RWPE1 (cell line): ENCODE data around the gene APOL3.
"Not testable (repeated sequence)": the region's sequence is repeated elsewhere in the genome, so short reads cannot be mapped to it uniquely, and the experiment has no call there.

ENCODE experiments used
- CTCF ChIA-PET: fragments of 350-600 bp; sonication (Branson Sonifier 250); formaldehyde crosslinking; extraction: SDS; loops from one replicate; lab custom pipeline; 2021; lab: Yijun Ruan, JAX
- POLR2A ChIA-PET: fragments of 400-600 bp; formaldehyde crosslinking; extraction: SDS; loops from one replicate; lab custom pipeline; 2020; ENCODE audit warnings: antibody characterized with exemption; ENCODE audit not compliant: low non-redundant PET; lab: Yijun Ruan, JAX
- DNase-seq: peaks from one replicate; pipeline ENCODE4 v3.0.0; 2012; ENCODE audit warnings: low spot score
- H3K27ac ChIP-seq: fragments of 450-650 bp; 2 replicates; pipeline ENCODE4 v1.5.1; 2017
- TF ChIP-seq, protein P1 (sequence below): fragments of 450-650 bp; conservative IDR thresholded peaks from 2 replicates; pipeline ENCODE4 v1.5.1; 2017; ENCODE audit warnings: low read depth, mild to moderate bottlenecking

Gene APOL3

DNA sequence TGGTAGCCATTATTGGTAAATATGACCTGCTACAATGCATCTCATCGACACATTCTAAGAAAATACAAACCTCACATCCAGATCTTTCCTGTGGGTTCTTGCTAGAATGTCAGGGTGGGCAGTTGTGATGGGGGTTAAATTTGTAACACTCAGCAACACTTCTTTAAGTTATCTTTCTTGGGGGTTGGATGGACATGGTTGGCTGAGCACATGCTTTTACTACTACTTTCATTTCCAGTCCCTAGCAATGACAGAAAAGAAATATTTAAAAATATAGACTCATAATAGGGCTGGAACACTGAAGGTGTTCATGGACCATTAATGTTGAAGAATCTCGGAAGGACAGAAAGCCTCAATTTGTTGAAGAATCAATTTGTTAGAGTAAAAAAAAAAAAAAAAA is 57.6 kb downstream of the APOL3 start:
- H3K27ac ChIP-seq: no peak overlapping the region
- CTCF ChIA-PET: no interaction called here
- POLR2A ChIA-PET: no interaction called here
- TF ChIP-seq, protein P1, sequence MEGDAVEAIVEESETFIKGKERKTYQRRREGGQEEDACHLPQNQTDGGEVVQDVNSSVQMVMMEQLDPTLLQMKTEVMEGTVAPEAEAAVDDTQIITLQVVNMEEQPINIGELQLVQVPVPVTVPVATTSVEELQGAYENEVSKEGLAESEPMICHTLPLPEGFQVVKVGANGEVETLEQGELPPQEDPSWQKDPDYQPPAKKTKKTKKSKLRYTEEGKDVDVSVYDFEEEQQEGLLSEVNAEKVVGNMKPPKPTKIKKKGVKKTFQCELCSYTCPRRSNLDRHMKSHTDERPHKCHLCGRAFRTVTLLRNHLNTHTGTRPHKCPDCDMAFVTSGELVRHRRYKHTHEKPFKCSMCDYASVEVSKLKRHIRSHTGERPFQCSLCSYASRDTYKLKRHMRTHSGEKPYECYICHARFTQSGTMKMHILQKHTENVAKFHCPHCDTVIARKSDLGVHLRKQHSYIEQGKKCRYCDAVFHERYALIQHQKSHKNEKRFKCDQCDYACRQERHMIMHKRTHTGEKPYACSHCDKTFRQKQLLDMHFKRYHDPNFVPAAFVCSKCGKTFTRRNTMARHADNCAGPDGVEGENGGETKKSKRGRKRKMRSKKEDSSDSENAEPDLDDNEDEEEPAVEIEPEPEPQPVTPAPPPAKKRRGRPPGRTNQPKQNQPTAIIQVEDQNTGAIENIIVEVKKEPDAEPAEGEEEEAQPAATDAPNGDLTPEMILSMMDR: no peak
- no peak for DNase-seq

DNA sequence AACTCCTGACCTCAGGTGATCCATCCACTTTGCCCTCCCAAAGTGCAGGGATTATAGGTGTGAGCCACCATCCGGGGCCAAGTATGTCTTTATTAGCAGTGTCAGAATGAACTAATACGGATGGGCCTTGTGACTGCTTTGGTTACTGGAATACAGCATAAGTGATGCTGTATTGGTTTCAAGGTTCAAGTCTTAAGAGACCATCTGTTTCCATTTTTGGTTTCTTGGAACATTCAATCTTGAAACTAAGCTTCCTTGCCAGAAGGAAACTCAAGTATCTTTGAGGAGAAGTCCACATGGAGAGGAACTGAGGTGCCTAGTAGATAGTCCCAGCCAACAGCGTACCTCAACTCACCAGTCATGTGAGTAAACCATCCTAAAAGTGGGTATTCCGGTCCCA is 58.8 kb downstream of the APOL3 start:
- ChIA-PET CTCF (interaction anchor here (0.6 kb wide), 1 partner anchor 24 kb away, joined by 3 read pairs; no protein-coding TSS in a partner anchor), POLR2A (no interaction called here)
- TF ChIP-seq, protein P1: no peak
- DNase-seq: no peak
- H3K27ac ChIP-seq: no peak overlapping the region

DNA sequence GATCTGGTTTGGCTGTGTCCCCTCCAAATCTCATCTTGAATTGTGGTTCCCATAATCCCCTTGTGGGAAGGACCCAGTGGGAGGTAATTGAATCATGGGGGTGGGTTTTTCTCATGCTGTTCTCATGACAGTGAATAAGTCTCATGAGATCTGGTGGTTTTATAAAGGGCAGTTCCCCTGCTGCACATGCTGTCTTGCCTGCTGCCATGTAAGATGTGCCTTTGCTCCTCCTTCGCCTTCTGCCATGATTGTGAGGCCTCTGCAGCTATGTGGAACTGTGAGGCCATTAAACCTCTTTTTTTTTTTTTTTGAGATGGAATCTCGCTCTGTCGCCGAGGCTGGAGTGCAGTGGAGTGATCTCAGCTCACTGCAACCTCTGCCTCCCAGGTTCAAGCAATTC is 59.6 kb downstream of the APOL3 start:
- CTCF ChIA-PET, POLR2A ChIA-PET, DNase-seq, H3K27ac ChIP-seq: not testable (repeated sequence)

DNA sequence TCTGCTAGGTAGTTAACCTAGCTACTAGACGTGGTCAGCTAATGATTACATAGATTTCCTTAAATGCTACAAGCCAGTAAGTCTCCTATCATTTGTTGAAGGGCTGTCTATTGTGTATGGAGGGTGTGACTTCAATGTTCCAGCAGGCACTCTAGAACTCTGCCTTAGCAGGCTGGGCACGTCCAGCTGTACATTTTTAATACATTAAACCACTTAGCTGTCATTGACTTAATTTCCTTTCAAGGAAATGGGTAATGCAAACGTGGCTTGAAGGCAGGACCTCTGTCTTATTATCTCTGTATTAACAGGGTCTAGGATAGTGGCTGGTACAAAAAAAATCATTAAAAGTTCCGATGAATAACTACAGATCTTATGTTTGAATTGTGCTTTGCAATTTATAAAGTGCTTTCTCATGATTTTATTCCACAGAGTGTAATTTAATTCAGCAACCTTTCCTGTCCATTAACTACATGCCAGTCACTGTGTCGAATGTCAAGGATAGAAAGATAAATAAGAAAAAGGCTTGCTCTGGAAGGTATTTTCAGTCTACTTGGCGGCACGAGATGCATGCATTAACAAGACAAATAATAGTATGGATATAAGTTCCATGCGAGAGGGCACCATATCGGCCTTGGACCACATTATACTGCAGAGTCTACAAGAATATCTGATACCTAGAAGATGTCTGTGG is 60.3 kb downstream of the APOL3 start:
- ChIA-PET POLR2A (no interaction called here), CTCF (interaction anchor here (0.5 to 0.9 kb wide), 2 partner anchors 34 to 178 kb away, joined by 3 read pairs; no protein-coding TSS in a partner anchor)
- TF ChIP-seq, protein P1: no peak
- DNase-seq: no peak
- H3K27ac ChIP-seq: no peak overlapping the region

DNA sequence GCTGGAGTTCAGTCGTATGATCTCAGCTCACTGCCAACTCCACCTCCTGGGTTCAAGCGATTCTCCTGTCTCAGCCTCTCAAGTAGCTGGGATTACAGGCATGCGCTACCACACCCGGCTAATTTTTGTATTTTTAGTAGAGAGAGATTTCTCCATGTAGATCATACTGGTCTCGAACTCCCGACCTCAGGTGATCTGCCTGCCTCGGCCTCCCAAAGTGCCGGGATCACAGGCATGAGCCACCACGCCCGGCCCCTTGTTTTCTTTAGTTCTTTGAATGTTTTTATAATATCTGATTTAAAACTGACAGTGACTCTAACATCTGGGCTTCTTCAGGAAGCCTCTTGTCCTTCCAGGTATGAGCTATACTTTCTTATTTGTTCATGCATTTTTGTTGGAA is 61.0 kb downstream of the APOL3 start:
- CTCF ChIA-PET: interaction anchor here (0.9 kb wide), 1 partner anchor 33 kb away, joined by 3 read pairs; no protein-coding TSS in a partner anchor
- H3K27ac ChIP-seq, POLR2A ChIA-PET, DNase-seq: not testable (repeated sequence)

DNA sequence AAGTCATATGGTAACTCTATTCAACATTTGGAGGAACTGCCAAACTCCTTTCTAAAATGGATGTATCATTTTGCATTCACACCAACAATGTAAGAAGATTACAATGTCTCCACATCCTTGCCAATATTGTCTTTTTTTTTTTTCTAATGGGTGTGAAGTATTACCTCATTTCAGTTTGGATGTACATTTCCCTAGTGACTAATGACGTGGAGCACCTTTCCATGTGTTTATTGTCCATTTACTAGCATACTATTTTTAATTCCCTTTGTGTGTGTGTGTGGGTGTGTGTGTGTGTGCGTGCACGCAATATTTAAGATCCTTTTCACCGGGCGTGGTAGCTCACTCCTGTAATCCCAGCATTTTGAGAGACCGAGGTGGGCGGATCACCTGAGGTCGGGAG is 62.7 kb downstream of the APOL3 start:
- CTCF ChIA-PET: no interaction called here
- POLR2A ChIA-PET: no interaction called here
- no peak overlapping the region for H3K27ac ChIP-seq
- no peak for DNase-seq
- TF ChIP-seq, protein P1: no peak

DNA sequence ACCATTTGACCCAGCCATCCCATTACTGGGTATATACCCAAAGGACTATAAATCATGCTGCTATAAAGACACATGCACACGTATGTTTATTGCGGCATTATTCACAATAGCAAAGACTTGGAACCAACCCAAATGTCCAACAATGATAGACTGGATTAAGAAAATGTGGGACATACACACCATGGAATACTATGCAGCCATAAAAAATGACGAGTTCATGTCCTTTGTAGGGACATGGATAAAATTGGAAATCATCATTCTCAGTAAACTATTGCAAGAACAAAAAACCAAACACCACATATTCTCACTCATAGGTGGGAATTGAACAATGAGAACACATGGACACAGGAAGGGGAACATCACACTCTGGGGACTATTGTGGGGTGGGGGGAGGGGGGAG is 69.8 kb downstream of the APOL3 start:
- CTCF ChIA-PET, POLR2A ChIA-PET: not testable (repeated sequence)

More for the DNA sequence above, 69.8 kb downstream of the APOL3 start:
- not testable (repeated sequence) for H3K27ac ChIP-seq, DNase-seq
